Measurements from ENCODE around the gene SHQ1.
A peak's percentile ranks its signal among the peaks of the same experiment; 100 is the strongest.

SHQ1 gene

DNA sequence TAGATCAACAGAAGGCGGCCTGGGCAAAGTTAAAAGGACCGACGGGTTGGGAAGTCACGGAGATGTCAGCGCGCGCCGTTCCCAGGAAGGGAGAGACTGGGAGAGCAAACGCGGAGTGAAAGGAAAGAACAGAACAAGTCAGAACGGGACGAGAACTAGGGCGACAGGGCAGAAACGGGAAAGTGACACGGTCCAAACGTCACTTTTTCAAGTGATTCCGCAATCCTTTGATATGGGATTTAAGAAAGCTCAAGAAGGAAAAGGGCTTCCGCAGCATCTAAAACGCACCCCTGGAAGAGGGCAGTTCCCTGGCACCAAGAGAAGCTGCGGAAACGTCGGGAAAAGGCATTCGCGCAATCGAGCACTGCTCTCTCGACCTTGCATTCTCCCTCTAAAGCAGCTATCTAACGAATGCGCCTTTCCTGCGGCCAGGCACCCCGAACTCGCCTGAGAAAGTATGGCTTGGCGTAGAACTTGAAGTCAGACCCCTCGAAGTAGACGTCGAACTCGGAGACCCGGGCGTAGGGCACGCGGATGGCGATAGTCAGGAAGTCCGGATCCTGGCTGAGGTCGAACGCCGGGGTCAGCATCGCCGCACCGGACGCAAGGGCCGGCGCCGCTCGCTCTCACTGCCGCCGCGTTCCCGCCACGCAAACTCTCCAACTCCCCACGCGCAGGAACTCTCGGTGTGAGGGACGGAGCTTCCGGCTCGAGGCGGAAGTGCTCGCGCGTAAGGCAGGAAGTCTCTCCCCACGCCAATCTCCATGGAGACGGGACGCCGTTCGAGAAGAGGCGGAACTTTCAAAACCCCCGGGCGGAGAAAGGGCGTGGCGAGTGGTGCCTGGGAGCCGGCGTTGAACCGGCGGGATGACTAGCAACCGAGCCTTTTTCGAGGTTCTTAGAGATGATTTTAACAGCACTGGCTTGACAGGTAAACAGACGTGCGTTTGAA is at the start of gene SHQ1:
SHQ1 (minus strand) TSS at position 695 of the 952 bp plus-strand sequence; CDS start at position 590, 105 bp downstream.
- peak within 1 kb of the TSS; percentile 98 for H3K4me3 ChIP-seq (ENCODE audit: low read depth, low read length)
- DNase-seq (ENCODE audit: low read depth) = peak; percentile 74

DNA sequence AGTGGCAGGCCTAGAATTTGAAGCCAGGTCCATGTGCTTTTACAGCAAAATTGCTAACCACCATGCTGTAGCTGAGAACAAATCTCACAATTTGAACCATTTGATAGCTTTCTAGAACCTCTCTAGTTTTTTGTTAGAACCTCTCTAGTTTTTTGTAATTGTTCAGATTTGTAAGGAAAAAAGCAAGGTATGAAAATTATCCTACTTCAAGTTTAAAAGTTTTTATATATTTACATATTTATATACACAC is 49.4 kb upstream of the SHQ1 start:
- no peak overlapping the region for H3K4me3 ChIP-seq (ENCODE audit: low read depth, low read length)
- no peak for DNase-seq (ENCODE audit: low read depth)

DNA sequence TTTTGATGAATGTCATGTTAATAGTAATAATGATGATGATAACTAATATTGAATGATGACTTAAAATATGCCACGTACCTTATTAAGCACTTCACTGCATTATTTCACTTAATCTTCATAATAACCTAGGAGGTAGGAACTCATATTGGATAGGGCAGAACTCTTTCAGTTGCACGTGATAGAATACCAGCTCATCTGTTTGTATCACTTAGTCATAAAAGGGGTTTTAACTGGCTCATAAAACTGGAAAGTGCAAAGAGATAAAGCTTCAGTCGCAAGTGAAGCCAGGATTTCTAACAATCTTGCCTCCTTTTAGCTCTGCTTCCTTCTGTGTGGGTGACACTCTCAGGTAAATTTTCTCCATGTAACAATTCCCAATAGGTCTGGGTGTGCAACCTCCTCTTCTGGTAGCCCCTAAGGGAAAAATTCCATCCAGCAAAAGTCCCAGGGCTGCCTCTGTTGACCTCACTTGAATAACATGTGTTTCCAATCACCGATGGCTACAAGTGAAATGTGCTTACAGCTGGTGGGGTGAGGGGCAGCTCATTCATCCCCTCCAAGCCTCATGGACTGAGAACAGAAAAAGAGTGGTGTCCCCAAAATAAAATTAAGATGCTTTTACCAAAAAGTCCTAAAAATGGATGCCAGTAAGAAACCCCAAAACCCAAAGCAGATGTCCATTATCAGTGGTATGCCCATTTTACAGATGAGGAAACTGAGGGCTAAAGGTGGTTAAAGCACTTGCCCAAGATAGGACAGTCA is 48.9 kb upstream of the SHQ1 start:
- no peak for DNase-seq (ENCODE audit: low read depth)
- no peak overlapping the region for H3K4me3 ChIP-seq (ENCODE audit: low read depth, low read length)

- no peak for DNase-seq (ENCODE audit: low read depth)
- H3K4me3 ChIP-seq (ENCODE audit: low read depth, low read length) = no peak overlapping the region
Measured at GRCh38 chr3:72894976-72895552, 46.8 kb upstream of the SHQ1 start.

GRCh38 chr3:72892870-72893269 is 44.6 kb upstream of the SHQ1 start:
- H3K4me3 ChIP-seq (ENCODE audit: low read depth, low read length) = no peak overlapping the region
- no peak for DNase-seq (ENCODE audit: low read depth)

DNA sequence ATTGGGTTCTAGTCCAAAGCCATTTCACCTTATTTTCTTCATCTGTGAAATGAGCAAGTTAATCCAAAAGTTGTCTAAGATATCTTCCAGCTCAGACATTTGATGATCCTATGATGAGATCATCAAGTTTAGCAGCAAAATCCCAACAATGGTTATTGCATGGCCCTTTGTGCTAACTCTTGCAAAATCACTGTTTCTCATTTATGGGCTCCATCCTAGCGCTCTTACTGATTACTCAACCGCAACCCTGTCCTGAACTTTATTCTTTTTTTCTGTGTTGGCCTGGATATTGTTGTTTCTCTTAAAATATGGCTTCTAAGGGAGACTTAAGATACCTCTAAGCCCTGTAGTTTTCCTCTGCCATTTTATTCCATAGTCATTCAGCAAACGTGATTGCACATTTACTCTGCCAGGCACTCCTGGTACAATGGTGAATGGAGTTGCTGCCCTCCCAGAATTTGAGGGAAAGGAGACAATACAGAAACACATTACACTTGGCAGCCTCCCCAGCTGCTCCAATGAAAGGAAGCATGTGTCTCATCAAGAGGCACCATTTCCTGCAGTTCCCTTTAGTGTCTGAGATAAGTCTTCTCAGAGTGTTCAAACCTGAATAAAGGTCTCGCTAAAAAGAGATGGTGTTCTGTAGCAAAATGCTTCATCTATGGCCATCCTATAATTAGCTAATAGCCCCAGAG is 44.0 kb upstream of the SHQ1 start:
- no peak overlapping the region for H3K4me3 ChIP-seq (ENCODE audit: low read depth, low read length)
- DNase-seq (ENCODE audit: low read depth) = peak; percentile 90

DNA sequence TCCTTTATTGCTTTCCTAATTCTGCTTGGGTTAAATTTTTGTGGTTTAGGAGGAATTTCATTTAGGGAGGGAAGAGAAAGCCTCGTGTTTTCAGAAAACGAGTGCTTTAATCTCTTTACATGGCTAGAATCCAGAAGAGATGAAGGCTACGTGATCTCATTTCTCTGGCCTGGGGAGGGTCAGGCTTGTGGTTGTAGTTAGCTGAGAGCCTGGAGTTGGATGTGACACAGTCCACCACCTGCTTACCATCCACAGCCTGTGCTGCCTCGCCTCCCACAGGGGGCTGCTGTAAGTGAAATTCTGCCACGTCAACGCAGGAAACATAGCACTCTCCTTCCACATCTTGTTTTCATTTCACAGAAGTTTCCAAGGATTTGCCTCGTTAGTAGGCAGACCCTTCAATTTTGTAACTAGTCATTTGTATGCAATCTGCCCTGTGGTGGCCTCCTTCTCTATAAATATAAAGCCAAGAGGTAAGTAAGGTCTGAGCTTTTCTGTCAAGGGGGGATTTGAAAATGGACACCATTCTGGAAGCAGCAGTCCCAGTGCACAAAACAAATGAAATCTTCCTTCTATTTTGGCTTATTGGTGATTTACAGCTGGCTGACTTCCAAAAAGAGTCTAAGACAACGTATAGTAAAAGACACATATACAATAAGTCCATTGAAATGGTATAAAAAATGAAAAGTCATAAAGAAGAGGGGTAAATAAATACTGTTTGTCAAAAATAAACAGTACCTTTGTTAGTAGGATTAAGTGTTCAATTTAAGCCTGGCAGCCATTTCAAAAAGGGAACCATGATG is 43.0 kb upstream of the SHQ1 start:
- peak; percentile 99 for DNase-seq (ENCODE audit: low read depth)
- peak overlapping the region; percentile 2 for H3K4me3 ChIP-seq (ENCODE audit: low read depth, low read length)

- peak overlapping the region; percentile 69 for H3K4me3 ChIP-seq (ENCODE audit: low read depth, low read length)
- no peak for DNase-seq (ENCODE audit: low read depth)
Measured at GRCh38 chr3:72890166-72890925, 42.1 kb upstream of the SHQ1 start.

- no peak for DNase-seq (ENCODE audit: low read depth)
- H3K4me3 ChIP-seq (ENCODE audit: low read depth, low read length) = peak overlapping the region; percentile 69
Measured at GRCh38 chr3:72889310-72890165, 41.3 kb upstream of the SHQ1 start.

DNA sequence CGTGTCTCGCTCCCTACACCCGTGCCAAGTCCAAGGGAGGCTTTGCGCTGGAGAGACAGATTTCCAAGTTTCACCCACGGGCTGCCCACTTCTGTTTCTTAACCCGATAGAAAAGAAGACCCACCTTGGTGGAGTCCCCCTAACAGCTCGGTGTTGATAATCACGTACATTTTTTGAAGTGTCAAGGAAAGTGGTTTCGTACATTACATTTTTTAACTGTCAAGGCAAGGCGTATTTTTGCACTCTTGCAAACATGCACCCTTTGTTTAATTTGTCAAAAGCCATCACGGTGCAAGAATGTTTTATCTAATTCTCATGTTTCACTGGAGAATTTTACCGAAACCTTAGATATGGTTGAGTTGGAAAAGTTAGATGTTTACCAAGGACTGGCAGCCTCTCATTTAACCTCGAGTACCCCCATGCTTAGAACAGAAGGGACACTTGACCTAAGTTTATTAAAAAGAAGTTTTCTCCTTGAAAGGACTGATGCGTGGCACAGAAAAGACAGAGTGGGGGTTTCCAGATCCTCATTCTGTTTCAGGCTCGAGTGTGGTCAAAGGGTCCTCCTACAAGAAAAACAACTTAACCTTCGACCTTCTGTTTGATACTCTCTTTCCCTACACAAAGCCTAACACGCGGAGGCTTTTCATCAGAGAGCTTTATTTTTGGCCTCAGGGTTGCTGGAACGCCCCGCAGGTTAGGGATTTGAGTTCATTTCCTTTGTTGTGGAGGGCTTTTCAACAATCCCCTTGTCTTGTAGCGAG is 40.5 kb upstream of the SHQ1 start:
- no peak for DNase-seq (ENCODE audit: low read depth)
- peak overlapping the region; percentile 69 for H3K4me3 ChIP-seq (ENCODE audit: low read depth, low read length)

- H3K4me3 ChIP-seq (ENCODE audit: low read depth, low read length) = peak within 1 kb of the TSS; percentile 69
- no peak for DNase-seq (ENCODE audit: low read depth)
Measured at GRCh38 chr3:72887705-72888545, 39.7 kb upstream of the SHQ1 start, which contains the start of gene GXYLT2. GXYLT2 (plus strand) TSS chr3:72888046; CDS start chr3:72888234, 188 bp downstream.

- H3K4me3 ChIP-seq (ENCODE audit: low read depth, low read length) = peak overlapping the region; percentile 69
- no peak for DNase-seq (ENCODE audit: low read depth)
Measured at GRCh38 chr3:72887343-72887704, 39.1 kb upstream of the SHQ1 start.

DNA sequence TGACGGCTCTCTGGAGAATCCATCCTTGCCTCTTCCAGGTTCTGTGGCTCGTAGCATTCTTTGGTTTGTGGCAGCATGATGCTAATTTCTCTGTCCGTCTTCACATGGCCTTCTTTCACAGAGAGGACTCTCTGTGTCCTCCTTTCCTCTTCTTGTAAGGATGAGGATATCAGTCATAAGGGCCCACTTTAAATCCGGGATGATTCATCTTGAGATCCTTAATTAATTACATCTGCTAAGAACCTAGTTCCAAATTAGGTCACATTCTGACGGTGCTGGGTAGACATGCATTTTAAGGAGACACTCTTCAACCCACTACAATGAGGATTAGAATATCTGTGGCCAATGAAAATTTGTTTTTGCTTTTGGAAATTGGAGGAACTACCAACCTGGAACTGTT is 23.9 kb upstream of the SHQ1 start:
- no peak for DNase-seq (ENCODE audit: low read depth)
- H3K4me3 ChIP-seq (ENCODE audit: low read depth, low read length) = no peak overlapping the region

GRCh38 chr3:72862314-72863090 is 14.3 kb upstream of the SHQ1 start:
- no peak for DNase-seq (ENCODE audit: low read depth)
- no peak overlapping the region for H3K4me3 ChIP-seq (ENCODE audit: low read depth, low read length)

- no peak overlapping the region for H3K4me3 ChIP-seq (ENCODE audit: low read depth, low read length)
- DNase-seq (ENCODE audit: low read depth) = no peak
Measured at GRCh38 chr3:72860846-72861245, 12.6 kb upstream of the SHQ1 start.

Data from skeletal muscle cell (primary cell).